ENCODE results near the gene RASGRF2. TPM values are rescaled to one million over a fixed set of nuclear protein-coding genes. Genes with fewer than 3 reads are reported as not detected.

The RASGRF2 gene
- polyA plus RNA-seq, 1 donor from 2014 or later: 0.42 TPM

DNA sequence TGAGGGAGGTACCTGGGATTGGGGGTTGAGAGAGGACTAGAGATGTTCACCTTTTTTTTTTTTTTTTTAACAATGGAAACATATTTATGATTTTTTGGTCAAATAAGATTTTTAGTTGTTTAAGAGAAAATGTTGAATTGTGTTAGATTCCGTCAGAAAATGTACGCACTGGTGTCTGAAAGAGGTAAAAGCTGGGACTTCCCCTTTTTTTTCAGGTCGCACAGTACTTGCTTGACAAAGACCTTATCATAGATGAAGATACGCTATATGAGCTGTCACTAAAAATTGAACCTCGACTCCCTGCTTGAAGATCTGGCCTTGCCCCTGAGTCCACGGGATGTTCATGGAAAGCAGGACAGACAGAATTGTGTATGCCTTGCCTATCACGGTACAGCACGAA is 265.3 kb downstream of the RASGRF2 start:
- H3F3A ChIP-seq (ENCODE audit: insufficient read depth, low read length, poor library complexity, severe bottlenecking): no peaks in the 10 kb centered on the region
- no peak overlapping the region for H3K9ac ChIP-seq (ENCODE audit: low read length)
- no peaks in the 10 kb centered on the region for H4K20me1 ChIP-seq (ENCODE audit: insufficient read depth)
- H3K36me3 ChIP-seq (ENCODE audit: insufficient read depth, low read length): no peaks in the 10 kb centered on the region
- TF ChIP-seq POLR2AphosphoS5 (IDR thresholded peaks at IDR 0.05) (no peak), EZH2 (IDR thresholded peaks at IDR 0.05; ENCODE audit: borderline replicate concordance, insufficient read depth, low read length, poor library complexity, severe bottlenecking) (no peak), MXI1 (conservative IDR thresholded peaks at IDR 0.05; ENCODE audit: poor library complexity, severe bottlenecking) (no peak), EP300 (conservative IDR thresholded peaks at IDR 0.05; ENCODE audit: poor library complexity, severe bottlenecking) (no peak), REST (IDR thresholded peaks at IDR 0.05; ENCODE audit: borderline replicate concordance) (no peak), RAD21 (conservative IDR thresholded peaks at IDR 0.05) (no peak), TAF1 (IDR thresholded peaks at IDR 0.05; ENCODE audit: low read depth) (no peak), SMC3 (conservative IDR thresholded peaks at IDR 0.05; ENCODE audit: poor library complexity) (no peak)
- TF ChIP-seq, protein P1, sequence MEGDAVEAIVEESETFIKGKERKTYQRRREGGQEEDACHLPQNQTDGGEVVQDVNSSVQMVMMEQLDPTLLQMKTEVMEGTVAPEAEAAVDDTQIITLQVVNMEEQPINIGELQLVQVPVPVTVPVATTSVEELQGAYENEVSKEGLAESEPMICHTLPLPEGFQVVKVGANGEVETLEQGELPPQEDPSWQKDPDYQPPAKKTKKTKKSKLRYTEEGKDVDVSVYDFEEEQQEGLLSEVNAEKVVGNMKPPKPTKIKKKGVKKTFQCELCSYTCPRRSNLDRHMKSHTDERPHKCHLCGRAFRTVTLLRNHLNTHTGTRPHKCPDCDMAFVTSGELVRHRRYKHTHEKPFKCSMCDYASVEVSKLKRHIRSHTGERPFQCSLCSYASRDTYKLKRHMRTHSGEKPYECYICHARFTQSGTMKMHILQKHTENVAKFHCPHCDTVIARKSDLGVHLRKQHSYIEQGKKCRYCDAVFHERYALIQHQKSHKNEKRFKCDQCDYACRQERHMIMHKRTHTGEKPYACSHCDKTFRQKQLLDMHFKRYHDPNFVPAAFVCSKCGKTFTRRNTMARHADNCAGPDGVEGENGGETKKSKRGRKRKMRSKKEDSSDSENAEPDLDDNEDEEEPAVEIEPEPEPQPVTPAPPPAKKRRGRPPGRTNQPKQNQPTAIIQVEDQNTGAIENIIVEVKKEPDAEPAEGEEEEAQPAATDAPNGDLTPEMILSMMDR (IDR thresholded peaks at IDR 0.05; ENCODE audit: poor library complexity, severe bottlenecking): no peak
- no peaks in the 10 kb centered on the region for H3K27me3 ChIP-seq (ENCODE audit: insufficient read depth, low read depth, low read length)
- H3K4me3 ChIP-seq (ENCODE audit: low read length): no peak overlapping the region
- H2AFZ ChIP-seq (ENCODE audit: low read depth, low read length): no peak overlapping the region
- H3K4me2 ChIP-seq (ENCODE audit: low read length): no peak overlapping the region
- no peaks in the 10 kb centered on the region for H3K79me2 ChIP-seq (replicated peaks; ENCODE audit: insufficient read depth, low read length)
- no peaks in the 10 kb centered on the region for H3K9me2 ChIP-seq (ENCODE audit: insufficient read depth, low read length)
- no peak overlapping the region for H3K27ac ChIP-seq (ENCODE audit: low read length)
- no peaks in the 10 kb centered on the region for H3K9me3 ChIP-seq (ENCODE audit: low read length)

GRCh38 chr5:81226286-81226685 is 266.1 kb downstream of the RASGRF2 start:
- no peaks in the 10 kb centered on the region for H3K79me2 ChIP-seq (replicated peaks; ENCODE audit: insufficient read depth, low read length)
- no peak overlapping the region for H2AFZ ChIP-seq (ENCODE audit: low read depth, low read length)
- no peak overlapping the region for H3K9ac ChIP-seq (ENCODE audit: low read length)
- no peak overlapping the region for H3K27ac ChIP-seq (ENCODE audit: low read length)
- no peak overlapping the region for H3K4me3 ChIP-seq (ENCODE audit: low read length)
- no peaks in the 10 kb centered on the region for H3K36me3 ChIP-seq (ENCODE audit: insufficient read depth, low read length)
- no peaks in the 10 kb centered on the region for H3F3A ChIP-seq (ENCODE audit: insufficient read depth, low read length, poor library complexity, severe bottlenecking)
- TF ChIP-seq, protein P1 (IDR thresholded peaks at IDR 0.05; ENCODE audit: poor library complexity, severe bottlenecking): no peak
- TF ChIP-seq EZH2 (IDR thresholded peaks at IDR 0.05; ENCODE audit: borderline replicate concordance, insufficient read depth, low read length, poor library complexity, severe bottlenecking) (no peak), SMC3 (conservative IDR thresholded peaks at IDR 0.05; ENCODE audit: poor library complexity) (no peak), MXI1 (conservative IDR thresholded peaks at IDR 0.05; ENCODE audit: poor library complexity, severe bottlenecking) (no peak), REST (IDR thresholded peaks at IDR 0.05; ENCODE audit: borderline replicate concordance) (no peak), TAF1 (IDR thresholded peaks at IDR 0.05; ENCODE audit: low read depth) (no peak), EP300 (conservative IDR thresholded peaks at IDR 0.05; ENCODE audit: poor library complexity, severe bottlenecking) (no peak), POLR2AphosphoS5 (IDR thresholded peaks at IDR 0.05) (no peak), RAD21 (conservative IDR thresholded peaks at IDR 0.05) (no peak)
- no peaks in the 10 kb centered on the region for H3K9me3 ChIP-seq (ENCODE audit: low read length)
- H3K27me3 ChIP-seq (ENCODE audit: insufficient read depth, low read depth, low read length): no peaks in the 10 kb centered on the region
- no peak overlapping the region for H3K4me2 ChIP-seq (ENCODE audit: low read length)
- H3K9me2 ChIP-seq (ENCODE audit: insufficient read depth, low read length): no peaks in the 10 kb centered on the region
- no peaks in the 10 kb centered on the region for H4K20me1 ChIP-seq (ENCODE audit: insufficient read depth)
